ENCODE data around the gene ITPRIPL2. TPM values are rescaled to one million over a fixed set of nuclear protein-coding genes. Genes with fewer than 3 reads are reported as not detected.

The ITPRIPL2 gene
- total and polyA plus RNA-seq, 2 of the 13 experiments (the other 11 are each of a cell fraction or from before 2014, with no cell fraction given): 5.9 to 12.6 TPM

DNA sequence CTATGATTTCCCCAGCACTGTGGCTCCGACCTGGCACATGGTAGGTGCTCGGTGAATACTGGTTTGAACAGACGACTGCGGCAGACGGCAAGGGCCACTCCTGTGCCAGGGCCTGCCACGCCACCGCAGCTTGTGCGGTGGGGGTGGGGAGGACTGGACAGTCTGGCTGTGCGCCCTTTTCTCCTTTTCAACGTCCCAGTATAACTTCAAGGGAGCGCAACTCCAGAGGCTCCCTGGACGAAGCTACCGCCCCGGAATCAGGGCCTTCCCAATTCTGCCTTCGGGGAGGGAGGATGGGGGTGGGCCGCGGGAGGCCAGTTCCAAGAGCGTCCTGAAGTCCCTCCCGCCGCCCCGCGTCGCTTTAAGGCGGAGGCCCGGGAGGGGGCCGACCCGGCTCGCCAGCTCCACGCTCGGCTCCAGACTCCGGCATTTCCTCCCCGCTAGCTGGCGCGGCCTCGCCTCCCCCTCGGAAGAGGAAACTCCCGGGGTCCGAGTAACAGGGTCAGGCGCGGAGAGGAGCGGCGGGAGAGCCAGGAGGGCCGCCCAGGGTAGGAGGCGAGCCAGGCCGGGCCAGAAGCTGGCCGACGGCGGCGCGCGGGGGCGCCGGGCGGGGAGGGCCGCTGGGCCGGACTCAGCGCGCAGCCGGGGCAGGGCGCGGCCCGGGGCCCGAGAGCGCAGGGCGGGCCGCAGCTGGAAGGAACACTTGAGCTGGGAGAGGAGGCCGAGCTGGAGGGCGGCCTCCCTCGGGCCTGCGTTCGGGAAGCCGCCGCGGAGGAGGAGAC lies at the start of gene ITPRIPL2 (continued):
- TF ChIP-seq, protein P1, sequence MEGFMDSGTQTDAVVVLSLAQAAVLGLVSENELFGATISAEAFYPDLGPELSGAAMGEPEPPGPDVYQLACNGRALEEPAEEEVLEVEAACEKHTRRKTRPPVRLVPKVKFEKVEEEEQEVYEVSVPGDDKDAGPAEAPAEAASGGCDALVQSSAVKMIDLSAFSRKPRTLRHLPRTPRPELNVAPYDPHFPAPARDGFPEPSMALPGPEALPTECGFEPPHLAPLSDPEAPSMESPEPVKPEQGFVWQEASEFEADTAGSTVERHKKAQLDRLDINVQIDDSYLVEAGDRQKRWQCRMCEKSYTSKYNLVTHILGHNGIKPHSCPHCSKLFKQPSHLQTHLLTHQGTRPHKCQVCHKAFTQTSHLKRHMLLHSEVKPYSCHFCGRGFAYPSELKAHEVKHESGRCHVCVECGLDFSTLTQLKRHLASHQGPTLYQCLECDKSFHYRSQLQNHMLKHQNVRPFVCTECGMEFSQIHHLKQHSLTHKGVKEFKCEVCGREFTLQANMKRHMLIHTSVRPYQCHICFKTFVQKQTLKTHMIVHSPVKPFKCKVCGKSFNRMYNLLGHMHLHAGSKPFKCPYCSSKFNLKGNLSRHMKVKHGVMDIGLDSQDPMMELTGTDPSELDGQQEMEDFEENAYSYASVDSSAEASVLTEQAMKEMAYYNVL (CRISPR knock-in tag; IDR thresholded peaks at IDR 0.05; ENCODE audit: borderline replicate concordance): no peak
- peak; percentile 66 for TF ChIP-seq PHF20 (CRISPR knock-in tag; IDR thresholded peaks at IDR 0.05)
- TF ChIP-seq MAFG (CRISPR knock-in tag; IDR thresholded peaks at IDR 0.05): no peak
- peak; percentile 71; the same call in 1 of the 2 replicates for TF ChIP-seq TMF1 (CRISPR knock-in tag; IDR thresholded peaks at IDR 0.05; ENCODE audit: low read depth)
- TF ChIP-seq TCF7 (IDR thresholded peaks at IDR 0.05; ENCODE audit: low read depth): no peak
- no peak; the same call in 1 of the 2 replicates for TF ChIP-seq ZNF317 (CRISPR knock-in tag; IDR thresholded peaks at IDR 0.05)
- TF ChIP-seq GATAD1 (CRISPR knock-in tag; IDR thresholded peaks at IDR 0.05): peak; percentile 49; the same call in 1 of the 2 replicates
- TF ChIP-seq ZNF883 (CRISPR knock-in tag; IDR thresholded peaks at IDR 0.05; ENCODE audit: not compliant biosample characterization): peak; percentile 54
- no peak for TF ChIP-seq NCOR1 (IDR thresholded peaks at IDR 0.05; ENCODE audit: borderline replicate concordance, low read length)
- TF ChIP-seq HMG20A (CRISPR knock-in tag; IDR thresholded peaks at IDR 0.05; ENCODE audit: borderline replicate concordance): 0 out of 2 replicates have a peak, but pooled peaks have one; percentile 6
- TF ChIP-seq NFIB (CRISPR knock-in tag; IDR thresholded peaks at IDR 0.05; ENCODE audit: borderline replicate concordance): no peak
- peak; percentile 77; the same call in 1 of the 2 replicates for TF ChIP-seq GABPB1 (CRISPR knock-in tag; IDR thresholded peaks at IDR 0.05)
- no peak for TF ChIP-seq ZNF816 (CRISPR knock-in tag; IDR thresholded peaks at IDR 0.05; ENCODE audit: borderline replicate concordance)
- TF ChIP-seq TGIF2 (CRISPR knock-in tag; IDR thresholded peaks at IDR 0.05): peak; percentile 66
- no peak for TF ChIP-seq CHCHD3 (CRISPR knock-in tag; IDR thresholded peaks at IDR 0.05)
- TF ChIP-seq JARID2 (CRISPR knock-in tag; IDR thresholded peaks at IDR 0.05; ENCODE audit: insufficient replicate concordance): peak; percentile 64
- peak; percentile 35; the same call in 1 of the 2 replicates for TF ChIP-seq ZNF331 (CRISPR knock-in tag; IDR thresholded peaks at IDR 0.05)
- peak; percentile 99 for TF ChIP-seq ZFY (CRISPR knock-in tag; IDR thresholded peaks at IDR 0.05)
- no peak for TF ChIP-seq U2AF1 (optimal IDR thresholded peaks at IDR 0.05; ENCODE audit: low read depth, low read length)
- no peak for TF ChIP-seq ZNF75D (CRISPR knock-in tag; IDR thresholded peaks at IDR 0.05; ENCODE audit: borderline replicate concordance)
- no peak for TF ChIP-seq NFE2L1 (CRISPR knock-in tag; IDR thresholded peaks at IDR 0.05; ENCODE audit: borderline replicate concordance)
- no peak for TF ChIP-seq POGZ (CRISPR knock-in tag; IDR thresholded peaks at IDR 0.05)
- TF ChIP-seq RBFOX2 (IDR thresholded peaks at IDR 0.05; ENCODE audit: low read depth, low read length): peak; percentile 89
- peak; percentile 63 for TF ChIP-seq HNRNPLL (IDR thresholded peaks at IDR 0.05; ENCODE audit: low read depth, low read length, poor library complexity, severe bottlenecking)
- 0 out of 2 replicates have a peak, but pooled peaks have one; percentile 39 for TF ChIP-seq ZNF713 (CRISPR knock-in tag; IDR thresholded peaks at IDR 0.05)
- TF ChIP-seq, protein P2, sequence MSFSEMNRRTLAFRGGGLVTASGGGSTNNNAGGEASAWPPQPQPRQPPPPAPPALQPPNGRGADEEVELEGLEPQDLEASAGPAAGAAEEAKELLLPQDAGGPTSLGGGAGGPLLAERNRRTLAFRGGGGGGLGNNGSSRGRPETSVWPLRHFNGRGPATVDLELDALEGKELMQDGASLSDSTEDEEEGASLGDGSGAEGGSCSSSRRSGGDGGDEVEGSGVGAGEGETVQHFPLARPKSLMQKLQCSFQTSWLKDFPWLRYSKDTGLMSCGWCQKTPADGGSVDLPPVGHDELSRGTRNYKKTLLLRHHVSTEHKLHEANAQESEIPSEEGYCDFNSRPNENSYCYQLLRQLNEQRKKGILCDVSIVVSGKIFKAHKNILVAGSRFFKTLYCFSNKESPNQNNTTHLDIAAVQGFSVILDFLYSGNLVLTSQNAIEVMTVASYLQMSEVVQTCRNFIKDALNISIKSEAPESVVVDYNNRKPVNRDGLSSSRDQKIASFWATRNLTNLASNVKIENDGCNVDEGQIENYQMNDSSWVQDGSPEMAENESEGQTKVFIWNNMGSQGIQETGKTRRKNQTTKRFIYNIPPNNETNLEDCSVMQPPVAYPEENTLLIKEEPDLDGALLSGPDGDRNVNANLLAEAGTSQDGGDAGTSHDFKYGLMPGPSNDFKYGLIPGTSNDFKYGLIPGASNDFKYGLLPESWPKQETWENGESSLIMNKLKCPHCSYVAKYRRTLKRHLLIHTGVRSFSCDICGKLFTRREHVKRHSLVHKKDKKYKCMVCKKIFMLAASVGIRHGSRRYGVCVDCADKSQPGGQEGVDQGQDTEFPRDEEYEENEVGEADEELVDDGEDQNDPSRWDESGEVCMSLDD (CRISPR knock-in tag; IDR thresholded peaks at IDR 0.05; ENCODE audit: borderline replicate concordance): peak; percentile 50; the same call in 1 of the 2 replicates
- TF ChIP-seq MXI1 (IDR thresholded peaks at IDR 0.05; ENCODE audit: borderline replicate concordance, low read depth, low read length): peak; percentile 5; the same call in 1 of the 3 replicates

Measured in HepG2 (cell line).